Activated naive CD4-positive, alpha-beta T cell treated with anti-CD3 and anti-CD28 coated beads, Interleukin-2, amount 10 ng/mL, durations not matched to agents 7 days and 5 days (primary cell): ENCODE data around the gene SLC11A2.

Experiments used
- CTCF ChIA-PET: fragments of 350-600 bp; sonication (Branson Sonifier 250); formaldehyde crosslinking; loops from one replicate; lab custom pipeline; 2021; ENCODE audit warnings: antibody characterized with exemption; lab: Charles Lee
- DNase-seq: peaks from one replicate; pipeline ENCODE4 v3.0.0-alpha.2; 2020
- H3K27ac Mint-ChIP-seq: one replicate; pipeline ENCODE4 v1.8.0; 2021; ENCODE audit warnings: mild to moderate bottlenecking, moderate library complexity, mixed read lengths
- H3K27me3 Mint-ChIP-seq: one replicate; pipeline ENCODE4 v1.8.0; 2021; ENCODE audit warnings: mild to moderate bottlenecking, mixed read lengths
- H3K36me3 Mint-ChIP-seq: one replicate; pipeline ENCODE4 v1.8.0; 2021; ENCODE audit warnings: mixed read lengths
- H3K4me1 Mint-ChIP-seq: one replicate; pipeline ENCODE4 v1.8.0; 2021; ENCODE audit warnings: mixed read lengths
- H3K4me3 Mint-ChIP-seq: one replicate; pipeline ENCODE4 v1.8.0; 2021; ENCODE audit warnings: mild to moderate bottlenecking, moderate library complexity, mixed read lengths
- H3K9me3 Mint-ChIP-seq: one replicate; pipeline ENCODE4 v1.8.0; 2021; ENCODE audit warnings: mixed read lengths

SLC11A2 gene

DNA sequence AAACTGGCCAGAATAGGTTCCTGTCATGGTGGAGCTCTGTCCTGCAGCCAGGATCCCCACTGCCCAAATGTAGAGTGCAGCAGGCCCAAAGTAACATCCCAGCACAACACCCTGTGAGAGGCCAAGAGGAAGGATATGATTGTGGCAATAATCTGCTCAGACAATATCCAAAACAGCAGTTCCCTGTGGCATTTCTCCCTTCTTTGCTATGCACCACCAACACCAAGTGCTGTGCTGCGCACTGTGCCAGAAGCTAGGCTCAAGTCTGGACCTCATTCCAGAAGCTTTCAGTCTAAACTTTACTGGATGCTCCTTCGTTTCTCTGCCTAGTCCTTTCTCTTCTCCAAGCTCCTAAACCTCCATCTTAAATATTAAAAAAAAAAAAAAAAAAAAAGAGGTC is 33.4 kb downstream of the SLC11A2 start:
- no peaks in the 10 kb centered on the region for H3K27me3 Mint-ChIP-seq
- no peaks in the 10 kb centered on the region for H3K4me1 Mint-ChIP-seq
- H3K36me3 Mint-ChIP-seq, result peaks cover 42% of the 10 kb centered on the region
- no peak overlapping the region for H3K4me3 Mint-ChIP-seq
- peak overlapping the region; percentile 47 for H3K27ac Mint-ChIP-seq
- no peaks in the 10 kb centered on the region for H3K9me3 Mint-ChIP-seq
- CTCF ChIA-PET, result interaction anchor here (0.5 to 0.6 kb wide), 2 partner anchors 236 to 967 kb away, joined by 3 read pairs; partner anchors contain the start of gene RACGAP1
- DNase-seq, result no peak

DNA sequence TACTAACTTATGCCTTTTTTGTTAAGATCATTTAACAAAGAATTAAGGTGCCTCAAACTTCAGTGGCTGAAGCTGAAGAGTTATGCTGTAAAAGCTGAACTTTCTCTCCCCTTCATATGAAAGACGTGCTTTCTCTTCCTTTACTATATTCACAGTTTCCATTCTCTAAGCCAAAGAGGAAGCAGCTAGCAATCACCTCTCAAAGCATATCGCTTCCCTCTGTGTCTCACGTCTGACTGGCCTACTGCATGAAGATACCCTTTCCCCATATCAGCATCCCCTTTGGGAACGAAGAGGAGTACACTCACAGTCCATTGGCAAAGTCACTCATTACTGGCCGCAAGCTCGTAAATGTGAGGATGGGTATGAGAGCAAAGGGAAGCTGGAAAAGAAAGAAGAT is 34.9 kb downstream of the SLC11A2 start:
- peaks cover 8% of the 10 kb centered on the region for H3K4me1 Mint-ChIP-seq
- no peaks in the 10 kb centered on the region for H3K27me3 Mint-ChIP-seq
- no peak overlapping the region for H3K4me3 Mint-ChIP-seq
- no peaks in the 10 kb centered on the region for H3K9me3 Mint-ChIP-seq
- peaks cover 35% of the 10 kb centered on the region for H3K36me3 Mint-ChIP-seq
- CTCF ChIA-PET, result interaction anchor here (1.1 kb wide), 1 partner anchor 350 kb away, joined by 3 read pairs; no protein-coding TSS in a partner anchor
- H3K27ac Mint-ChIP-seq, result peak overlapping the region; percentile 16
- DNase-seq, result no peak

DNA sequence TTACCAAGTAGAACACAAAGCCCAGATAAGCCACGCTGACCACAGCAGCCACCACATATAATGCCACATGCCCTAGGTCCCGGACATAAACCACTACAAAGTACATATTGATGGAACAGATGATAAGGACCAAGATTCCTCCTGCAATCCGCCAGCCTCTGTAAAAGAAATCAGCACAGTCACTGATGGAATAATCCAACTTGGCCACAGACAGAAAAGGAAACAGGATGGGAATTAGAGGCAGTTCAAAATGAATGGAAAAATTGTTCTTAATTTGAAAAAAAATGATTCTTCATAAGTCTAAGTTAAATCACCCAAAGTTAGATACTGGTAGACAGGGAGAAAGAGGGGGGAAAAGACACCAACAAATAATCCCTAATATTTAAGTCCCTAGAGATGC is 35.4 kb downstream of the SLC11A2 start:
- no peaks in the 10 kb centered on the region for H3K27me3 Mint-ChIP-seq
- no peaks in the 10 kb centered on the region for H3K9me3 Mint-ChIP-seq
- peaks cover 35% of the 10 kb centered on the region for H3K36me3 Mint-ChIP-seq
- peaks cover 8% of the 10 kb centered on the region for H3K4me1 Mint-ChIP-seq
- CTCF ChIA-PET, result no interaction called here
- H3K4me3 Mint-ChIP-seq, result no peak overlapping the region
- no peak overlapping the region for H3K27ac Mint-ChIP-seq
- no peak for DNase-seq

DNA sequence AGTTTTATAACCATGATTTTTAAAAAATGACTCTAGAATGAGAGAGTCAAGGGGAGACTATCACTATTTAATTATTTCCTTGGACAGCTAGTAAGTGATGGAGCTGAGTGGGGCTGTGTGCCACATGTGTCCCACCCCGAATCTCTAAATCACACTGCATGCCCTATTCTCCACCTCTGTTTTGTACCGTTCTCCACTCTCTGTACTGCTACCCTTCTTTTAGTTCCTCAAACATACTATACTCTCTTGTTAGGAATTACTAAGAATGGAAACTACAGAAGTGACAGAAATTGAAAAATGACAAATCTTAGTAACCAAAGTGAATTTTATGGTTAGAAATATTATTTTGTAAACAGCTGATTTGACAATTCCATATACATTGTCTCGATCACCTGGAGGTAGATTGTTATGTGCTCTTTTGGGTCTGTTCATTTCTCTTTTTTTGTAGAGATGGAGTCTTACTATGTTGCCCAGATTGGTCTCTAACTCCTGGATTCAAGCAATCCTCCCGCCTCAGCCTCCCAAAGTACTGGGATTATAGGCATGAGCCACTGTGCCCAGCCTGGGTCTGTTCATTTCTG is 35.9 kb downstream of the SLC11A2 start:
- Mint-ChIP-seq H3K27me3 (no peaks in the 10 kb centered on the region), H3K4me3 (no peak overlapping the region), H3K27ac (no peak overlapping the region), H3K4me1 (peaks cover 8% of the 10 kb centered on the region), H3K9me3 (no peaks in the 10 kb centered on the region), H3K36me3 (peaks cover 31% of the 10 kb centered on the region)
- CTCF ChIA-PET, result no interaction called here
- no peak for DNase-seq

DNA sequence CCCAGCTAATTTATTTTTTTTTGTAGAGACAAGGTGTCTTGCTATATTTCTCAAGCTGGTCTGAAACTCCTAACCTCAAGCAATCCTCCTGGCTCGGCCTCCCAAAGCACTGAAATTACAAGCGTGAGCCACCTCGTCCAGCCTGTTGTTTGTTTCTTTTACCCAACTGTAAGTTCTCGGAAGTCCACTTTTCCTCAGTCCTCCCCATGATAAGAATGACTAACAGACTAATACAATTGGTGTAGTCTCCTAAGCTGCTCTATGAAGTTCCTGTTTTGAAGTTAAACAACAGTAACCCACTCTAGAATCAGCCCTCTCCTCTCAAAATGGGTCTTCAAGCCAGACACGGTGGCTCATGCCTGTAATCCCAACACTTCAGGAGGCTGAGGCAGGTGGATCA is 37.3 kb downstream of the SLC11A2 start:
- no peak overlapping the region for H3K27ac Mint-ChIP-seq
- CTCF ChIA-PET, result interaction anchor here (3.3 to 5.6 kb wide), 2 partner anchors 10 to 223 kb away, joined by 11 to 52 read pairs; partner anchors contain the start of gene ATF1
- peaks cover 8% of the 10 kb centered on the region for H3K4me1 Mint-ChIP-seq

DNA sequence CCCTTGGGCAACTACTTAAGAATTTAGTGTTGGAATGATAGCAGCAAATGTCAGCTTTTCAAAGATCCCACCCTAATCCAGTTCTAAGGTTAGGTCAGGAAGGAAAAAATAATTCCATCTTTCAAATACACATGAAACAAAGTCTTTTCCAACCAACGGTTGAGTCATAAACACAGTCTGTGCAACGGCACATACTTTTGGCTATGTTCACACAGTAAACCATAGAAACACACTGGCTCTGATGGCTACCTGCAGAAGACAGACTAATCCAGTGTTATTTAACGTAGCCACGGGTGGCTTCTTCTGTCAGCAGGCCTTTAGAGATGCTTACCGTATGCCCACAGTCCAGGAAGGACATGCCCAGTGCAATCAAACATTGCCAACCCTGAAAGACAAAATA is 38.1 kb downstream of the SLC11A2 start:
- DNase-seq, result no peak
- Mint-ChIP-seq H3K27me3 (no peaks in the 10 kb centered on the region), H3K36me3 (peaks cover 23% of the 10 kb centered on the region), H3K9me3 (no peaks in the 10 kb centered on the region), H3K4me3 (no peak overlapping the region), H3K4me1 (peaks cover 8% of the 10 kb centered on the region), H3K27ac (no peak overlapping the region)
- CTCF ChIA-PET, result interaction anchor here (1.3 to 5.6 kb wide), 7 partner anchors 11 to 222 kb away, joined by 4 to 52 read pairs (median 11); partner anchors contain the start of genes ATF1 and SLC11A2

More for the DNA sequence above, 37.3 kb downstream of the SLC11A2 start:
- Mint-ChIP-seq H3K27me3 (no peaks in the 10 kb centered on the region), H3K9me3 (no peaks in the 10 kb centered on the region), H3K4me3 (no peak overlapping the region), H3K36me3 (peaks cover 23% of the 10 kb centered on the region)
- no peak for DNase-seq

DNA sequence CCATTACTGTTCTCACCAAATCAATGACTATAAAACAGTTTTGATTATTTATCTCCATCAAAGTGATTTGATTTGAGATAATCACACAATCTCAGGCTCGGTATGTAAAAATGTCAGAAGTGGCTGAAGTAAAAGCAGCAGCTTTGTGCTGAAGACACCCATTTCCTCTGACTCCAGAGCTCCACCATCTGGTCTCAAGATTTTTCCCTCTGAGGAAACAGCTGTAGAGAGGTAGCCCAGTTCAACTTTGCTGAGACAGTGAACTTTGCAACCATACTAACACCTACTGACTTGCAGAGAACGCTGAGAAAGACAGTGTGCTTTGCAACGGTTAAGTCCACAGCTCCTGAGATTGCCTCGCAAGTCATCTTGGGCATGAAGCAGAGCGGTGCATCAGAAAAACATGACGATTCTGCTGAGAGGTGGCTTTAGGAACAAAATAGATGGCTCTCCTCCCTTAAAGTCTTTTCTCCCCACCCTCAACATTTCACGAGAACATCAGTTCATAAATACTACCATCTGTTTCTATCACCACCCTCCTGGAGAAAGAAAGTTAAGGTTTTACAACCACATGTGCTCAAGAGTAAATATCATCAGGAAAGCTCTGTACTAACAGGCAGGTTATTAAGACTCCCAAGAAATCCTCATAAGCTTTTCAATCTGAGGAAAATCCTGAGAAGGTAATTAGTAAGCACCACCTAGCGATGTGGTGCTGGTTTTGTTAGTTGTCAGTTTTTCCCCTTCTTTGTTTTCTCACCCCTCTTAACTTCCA is 39.0 kb downstream of the SLC11A2 start:
- Mint-ChIP-seq H3K36me3 (peaks cover 23% of the 10 kb centered on the region), H3K4me3 (no peak overlapping the region), H3K4me1 (peaks cover 8% of the 10 kb centered on the region), H3K9me3 (no peaks in the 10 kb centered on the region), H3K27me3 (no peaks in the 10 kb centered on the region), H3K27ac (no peak overlapping the region)
- DNase-seq, result peak; percentile 54
- CTCF ChIA-PET, result interaction anchor here (0.7 to 5.6 kb wide), 13 partner anchors 12 to 266 kb away, joined by 3 to 52 read pairs (median 7); partner anchors contain the start of genes ATF1 and SLC11A2

DNA sequence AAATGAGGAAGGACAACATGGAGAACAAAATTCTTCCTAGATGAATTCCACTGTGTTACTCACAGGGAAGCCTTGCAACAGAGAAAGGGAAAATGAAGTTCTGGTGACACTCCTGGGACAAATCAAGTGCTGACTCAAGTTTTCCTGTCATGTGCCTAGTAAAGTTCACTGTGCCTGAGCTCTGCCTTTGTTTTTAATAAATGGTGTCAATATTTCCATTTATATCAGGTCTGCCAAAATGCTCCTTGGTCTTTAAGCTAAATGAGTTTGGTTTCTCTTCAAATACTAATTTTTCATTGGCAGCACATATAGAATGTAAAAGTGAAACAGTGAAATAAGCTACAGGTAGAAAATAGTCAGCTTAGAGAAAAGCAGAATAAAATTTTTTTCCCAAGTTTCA is 40.9 kb downstream of the SLC11A2 start:
- Mint-ChIP-seq H3K36me3 (peaks cover 18% of the 10 kb centered on the region), H3K4me1 (peaks cover 12% of the 10 kb centered on the region), H3K4me3 (no peak overlapping the region), H3K9me3 (no peaks in the 10 kb centered on the region), H3K27ac (no peak overlapping the region), H3K27me3 (no peaks in the 10 kb centered on the region)
- CTCF ChIA-PET, result interaction anchor here (1.3 to 5.6 kb wide), 5 partner anchors 23 to 219 kb away, joined by 3 to 52 read pairs (median 14); partner anchors contain the start of gene ATF1
- DNase-seq, result no peak

DNA sequence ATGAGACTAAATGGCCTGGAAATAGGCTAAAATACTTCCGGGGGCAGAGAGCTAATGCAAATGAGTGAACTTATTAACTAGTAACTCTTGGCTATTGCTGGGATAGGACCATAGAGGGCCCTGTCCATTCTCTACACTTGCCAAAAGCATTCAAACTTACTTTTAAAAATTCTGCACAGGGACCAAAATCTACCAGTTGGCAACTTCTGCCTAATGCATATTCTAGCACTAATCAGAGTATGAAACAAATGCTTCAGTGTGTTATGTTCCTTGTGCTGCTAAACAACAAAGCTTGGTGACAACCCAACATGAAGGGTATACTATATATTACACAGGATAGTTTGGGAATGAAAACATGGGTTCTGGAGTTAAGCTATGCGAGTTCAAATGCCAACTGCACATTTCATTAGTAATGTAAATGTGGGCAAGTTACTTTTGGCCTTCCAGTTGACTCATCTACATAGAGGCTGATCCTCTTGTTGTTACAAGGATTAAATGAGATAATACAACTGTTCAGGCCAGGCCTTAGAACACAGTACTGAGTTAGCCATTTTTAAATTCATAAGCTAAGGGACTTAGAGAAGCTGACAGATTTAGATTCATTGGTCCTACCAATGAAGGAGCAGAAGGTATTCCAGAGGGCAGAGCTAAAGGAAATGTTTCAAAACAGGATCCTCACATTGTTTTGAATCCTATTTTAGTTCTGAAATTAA is 41.4 kb downstream of the SLC11A2 start:
- peaks cover 19% of the 10 kb centered on the region for H3K36me3 Mint-ChIP-seq
- no peaks in the 10 kb centered on the region for H3K27me3 Mint-ChIP-seq
- no peak for DNase-seq
- peaks cover 18% of the 10 kb centered on the region for H3K4me1 Mint-ChIP-seq
- H3K9me3 Mint-ChIP-seq, result no peaks in the 10 kb centered on the region
- H3K27ac Mint-ChIP-seq, result no peak overlapping the region
- CTCF ChIA-PET, result interaction anchor here (1.4 to 5.6 kb wide), 3 partner anchors 44 to 219 kb away, joined by 3 to 52 read pairs (median 45); partner anchors contain the start of gene ATF1
- H3K4me3 Mint-ChIP-seq, result no peak overlapping the region

DNA sequence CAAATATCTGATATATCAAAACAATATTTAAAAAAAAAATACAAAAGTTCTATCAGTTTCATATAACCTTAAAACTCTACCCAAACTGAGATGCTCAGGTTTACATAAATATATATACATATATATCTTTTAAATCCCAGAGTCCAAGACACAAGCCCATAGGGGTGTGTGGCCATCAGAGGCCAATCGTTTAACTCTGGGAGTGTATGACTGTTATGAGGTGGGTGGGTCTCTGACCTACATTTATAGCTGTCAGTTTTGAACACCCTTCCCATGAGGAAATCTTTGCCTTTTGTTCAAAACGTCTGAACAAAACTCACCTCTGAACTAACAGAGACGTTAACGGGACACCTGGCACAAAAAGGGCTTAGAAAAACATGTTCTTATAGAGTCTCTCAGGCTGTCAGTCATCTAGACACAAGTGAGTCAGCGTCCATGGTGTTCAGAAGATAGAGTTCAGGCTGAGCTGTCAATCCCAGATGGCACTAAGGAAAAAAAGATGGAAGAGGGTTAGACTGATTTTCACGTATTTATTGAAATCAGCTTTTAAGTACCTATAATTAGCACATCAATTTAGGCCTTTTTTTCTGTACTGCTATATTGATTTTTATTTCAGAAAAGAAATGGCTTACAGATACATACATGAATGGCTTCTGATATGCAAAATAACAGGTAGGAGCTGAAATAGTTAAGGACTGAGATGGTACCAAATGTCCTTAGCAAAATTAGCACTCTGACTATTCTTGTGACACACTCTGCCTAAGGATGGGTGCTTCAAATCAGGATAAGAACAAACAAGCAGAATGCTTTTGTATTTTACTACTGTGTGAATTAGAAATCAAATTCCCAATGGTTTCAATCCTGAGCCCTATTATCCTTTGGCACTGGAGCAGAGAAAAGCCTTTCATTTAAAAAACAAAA is 44.6 kb downstream of the SLC11A2 start:
- H3K27ac Mint-ChIP-seq, result no peak overlapping the region
- H3K4me3 Mint-ChIP-seq, result no peak overlapping the region
- peaks cover 24% of the 10 kb centered on the region for H3K4me1 Mint-ChIP-seq
- no peak for DNase-seq
- H3K27me3 Mint-ChIP-seq, result no peaks in the 10 kb centered on the region
- peaks cover 28% of the 10 kb centered on the region for H3K36me3 Mint-ChIP-seq
- CTCF ChIA-PET, result no interaction called here
- H3K9me3 Mint-ChIP-seq, result no peaks in the 10 kb centered on the region

DNA sequence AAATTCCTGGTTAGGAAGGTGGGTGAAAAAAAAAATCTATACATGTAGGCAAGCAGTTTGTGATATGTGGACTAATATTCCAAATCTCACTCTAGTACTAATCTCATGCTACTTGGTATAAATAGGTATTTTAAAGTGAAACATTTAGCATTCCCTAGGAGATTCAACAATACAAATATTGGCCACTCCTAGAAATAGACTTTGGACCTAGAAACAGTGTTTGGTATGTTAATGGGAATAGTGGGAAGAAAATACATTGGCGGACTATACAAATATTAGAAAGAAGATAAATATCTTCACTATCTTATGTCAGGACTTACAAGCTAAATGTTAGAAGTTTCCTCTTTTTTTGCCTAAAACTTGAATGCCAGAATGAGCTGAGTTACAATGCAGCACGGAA is 45.6 kb downstream of the SLC11A2 start:
- H3K27me3 Mint-ChIP-seq, result no peaks in the 10 kb centered on the region
- H3K36me3 Mint-ChIP-seq, result peaks cover 33% of the 10 kb centered on the region
- H3K27ac Mint-ChIP-seq, result no peak overlapping the region
- DNase-seq, result no peak
- H3K9me3 Mint-ChIP-seq, result no peaks in the 10 kb centered on the region
- CTCF ChIA-PET, result interaction anchor here (0.8 kb wide), 1 partner anchor 152 kb away, joined by 3 read pairs; no protein-coding TSS in a partner anchor
- no peak overlapping the region for H3K4me3 Mint-ChIP-seq
- peaks cover 21% of the 10 kb centered on the region for H3K4me1 Mint-ChIP-seq

DNA sequence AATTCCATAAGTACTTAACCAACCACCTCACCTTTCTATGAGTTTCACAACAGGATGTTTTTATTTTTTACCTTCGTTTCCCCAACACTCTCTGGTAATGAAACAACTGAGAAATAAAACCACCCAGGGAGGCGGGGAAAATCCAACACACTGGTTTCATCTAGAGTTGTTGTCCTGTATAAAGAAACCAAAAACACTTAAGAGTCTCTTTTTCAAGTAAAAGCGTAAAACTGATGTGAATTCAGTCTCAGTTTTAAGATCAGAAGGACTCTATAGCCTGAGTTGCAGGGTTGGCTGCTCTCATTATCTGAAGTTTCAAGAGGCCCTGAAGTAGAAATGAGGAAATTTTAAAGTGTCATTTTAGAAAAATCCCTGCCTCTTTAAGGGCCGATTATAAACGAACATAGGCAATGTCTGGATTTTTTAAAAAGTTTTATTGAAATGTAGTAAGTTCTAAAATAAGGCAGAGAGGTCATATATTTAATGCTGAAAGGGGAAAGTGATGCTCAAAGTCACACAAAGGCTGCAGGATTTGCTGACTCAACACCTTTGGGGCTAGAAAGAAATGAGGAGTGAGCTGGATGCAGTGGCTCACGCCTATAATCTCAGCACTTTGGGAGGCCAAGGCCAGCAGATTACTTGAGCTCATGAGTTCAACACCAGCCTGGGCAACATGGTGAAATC is 46.7 kb downstream of the SLC11A2 start:
- DNase-seq, result peak; percentile 54
- no peaks in the 10 kb centered on the region for H3K27me3 Mint-ChIP-seq
- peaks cover 21% of the 10 kb centered on the region for H3K4me1 Mint-ChIP-seq
- H3K4me3 Mint-ChIP-seq, result no peak overlapping the region
- CTCF ChIA-PET, result interaction anchor here (0.9 to 1.3 kb wide), 2 partner anchors 48 to 154 kb away, joined by 3 to 4 read pairs; no protein-coding TSS in a partner anchor
- no peaks in the 10 kb centered on the region for H3K9me3 Mint-ChIP-seq
- H3K36me3 Mint-ChIP-seq, result peaks cover 37% of the 10 kb centered on the region
- H3K27ac Mint-ChIP-seq, result peak overlapping the region; percentile 88

DNA sequence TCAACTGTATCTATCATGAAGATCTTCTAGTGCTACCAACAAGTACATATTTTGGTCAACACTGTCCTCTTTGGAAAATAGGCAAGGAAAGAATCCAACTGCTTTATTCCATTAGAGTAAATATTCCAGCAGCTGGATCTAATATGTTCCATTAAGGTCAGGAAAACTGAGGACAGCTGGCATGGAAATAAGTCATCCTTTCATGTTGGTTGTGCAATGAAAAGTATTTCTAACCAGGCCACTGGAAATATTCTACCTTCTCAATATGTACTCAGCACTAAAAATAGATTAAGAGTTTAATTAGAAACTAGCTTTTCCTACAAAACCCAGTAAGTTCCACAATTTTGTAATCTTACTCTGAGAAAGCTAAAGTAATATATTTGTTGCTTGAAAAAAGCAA is 54.2 kb downstream of the SLC11A2 start:
- CTCF ChIA-PET, result no interaction called here
- Mint-ChIP-seq H3K36me3 (peaks cover 37% of the 10 kb centered on the region), H3K4me1 (no peaks in the 10 kb centered on the region), H3K4me3 (no peak overlapping the region), H3K9me3 (no peaks in the 10 kb centered on the region), H3K27me3 (no peaks in the 10 kb centered on the region), H3K27ac (no peak overlapping the region)
- DNase-seq, result no peak
